ENCODE data around the gene THRB.
"Not testable (repeated sequence)": the region's sequence is repeated elsewhere in the genome, so short reads cannot be mapped to it uniquely, and the experiment has no call there.

Gene THRB

GRCh38 chr3:24401090-24401810 lies 93.4 kb downstream of the THRB start:
- DNase-seq, result no peak

- DNase-seq, result no peak
Measured at GRCh38 chr3:24400450-24400849, 94.2 kb downstream of the THRB start.

- no peak for DNase-seq
Measured at GRCh38 chr3:24400015-24400414, 94.6 kb downstream of the THRB start.

- DNase-seq, result no peak
Measured at GRCh38 chr3:24399614-24400013, 95.0 kb downstream of the THRB start.

- DNase-seq, result not testable (repeated sequence)
Measured at GRCh38 chr3:24398712-24399111, 95.9 kb downstream of the THRB start.

- no peak for DNase-seq
Measured at GRCh38 chr3:24396338-24396737, 98.3 kb downstream of the THRB start.

GRCh38 chr3:24394754-24395153 lies 99.9 kb downstream of the THRB start:
- DNase-seq, result no peak

- DNase-seq, result no peak
Measured at GRCh38 chr3:24393316-24393715, 101.3 kb downstream of the THRB start.

GRCh38 chr3:24390169-24391130 lies 104.2 kb downstream of the THRB start:
- no peak for DNase-seq

- no peak for DNase-seq
Measured at GRCh38 chr3:24389108-24390090, 105.3 kb downstream of the THRB start.

- no peak for DNase-seq
Measured at GRCh38 chr3:24388611-24389010, 106.0 kb downstream of the THRB start.

GRCh38 chr3:24388159-24388558 lies 106.5 kb downstream of the THRB start:
- no peak for DNase-seq

GRCh38 chr3:24387493-24387892 lies 107.2 kb downstream of the THRB start:
- no peak for DNase-seq

- no peak for DNase-seq
Measured at GRCh38 chr3:24387000-24387399, 107.7 kb downstream of the THRB start.

GRCh38 chr3:24386458-24386857 lies 108.2 kb downstream of the THRB start:
- no peak for DNase-seq

- DNase-seq, result no peak
Measured at GRCh38 chr3:24385012-24385615, 109.5 kb downstream of the THRB start.

- no peak for DNase-seq
Measured at GRCh38 chr3:24382647-24383046, 112.0 kb downstream of the THRB start.

- no peak for DNase-seq
Measured at GRCh38 chr3:24379936-24380335, 114.7 kb downstream of the THRB start.

- DNase-seq, result no peak
Measured at GRCh38 chr3:24378313-24378712, 116.3 kb downstream of the THRB start.

GRCh38 chr3:24377218-24377993 lies 117.2 kb downstream of the THRB start:
- DNase-seq, result no peak

- no peak for DNase-seq
Measured at GRCh38 chr3:24375947-24376384, 118.7 kb downstream of the THRB start.

Data from effector CD8-positive, alpha-beta T cell (primary cell).